Measurements from ENCODE around the gene NOP53.

- TF ChIP-seq CTCF (optimal IDR thresholded peaks at IDR 0.05 in 1 of 3, IDR thresholded peaks at IDR 0.05 in 1 of 3, conservative IDR thresholded peaks at IDR 0.05 in 1 of 3; ENCODE audit: extremely low read depth in 1 of 3, insufficient read depth in 2 of 3, low read length in 3 of 3) (no peak), EZH2 (IDR thresholded peaks at IDR 0.05; ENCODE audit: low read length) (no peak)
These were observed 21.3 kb downstream of the NOP53 start for GRCh38 chr19:47766670-47767069.

Measured in keratinocyte (primary cell).